Sigmoid colon (tissue), 7 donors: ENCODE measurements around the gene DTX4. TPM values are rescaled to one million over a fixed set of nuclear protein-coding genes. Genes with fewer than 3 reads are reported as not detected.
A peak's percentile ranks its signal among the peaks of the same experiment; 100 is the strongest.

ENCODE experiments used
- DNase-seq: peaks from one replicate; pipeline ENCODE4 v3.0.0-alpha.2; 2019
- H3K27ac ChIP-seq, 4 donors: fragments of 200-600 bp; sonication (generic); one replicate each; pipeline ENCODE4 v1.5.1; 2016 to 2019; ENCODE audit warnings: mild to moderate bottlenecking in 1 of 4
- H3K27me3 ChIP-seq, 3 donors: fragments of 200-600 bp; sonication (generic); one replicate each; pipeline ENCODE4 v1.5.1; 2019; ENCODE audit warnings: mild to moderate bottlenecking in 1 of 3
- H3K36me3 ChIP-seq, 4 donors: fragments of 200-600 bp; sonication (generic); one replicate each; pipeline ENCODE4 v1.5.1; 2016 to 2019
- H3K4me1 ChIP-seq, 4 donors: fragments of 200-600 bp; sonication (generic); one replicate each; pipeline ENCODE4 v1.5.1; 2017 to 2019
- H3K4me3 ChIP-seq, 4 donors: fragments of 200-600 bp; sonication (generic); one replicate each; pipeline ENCODE4 v1.5.1; 2017 to 2019; ENCODE audit warnings: mild to moderate bottlenecking in 2 of 4, moderate library complexity in 1 of 4
- H3K9me3 ChIP-seq, 4 donors: fragments of 200-600 bp in 3 of 4; sonication (generic) in 3 of 4; one replicate each; pipeline versions ENCODE4 v1.5.1 to v1.6.1; 2013 to 2019
- EP300 ChIP-seq, 4 donors: sonication (generic); formaldehyde crosslinking; IDR thresholded peaks; one replicate each; pipeline ENCODE4 v1.6.1; 2017; ENCODE audit warnings: antibody characterized with exemption in 4 of 4
- POLR2A ChIP-seq, 2 donors: fragments of 450-650 bp; IDR thresholded peaks; one replicate each; pipeline ENCODE4 v1.6.1; 2016; ENCODE audit warnings: antibody characterized with exemption in 2 of 2, mild to moderate bottlenecking in 2 of 2, moderate library complexity in 2 of 2
- POLR2AphosphoS5 ChIP-seq, 4 donors: sonication (generic); formaldehyde crosslinking; IDR thresholded peaks; one replicate each; pipeline ENCODE4 v1.6.1; 2017; ENCODE audit warnings: antibody characterized with exemption in 4 of 4
- WGBS, 2 donors: extraction: QIAGEN DNeasy Blood & Tissue Kit; methylation state at CpG; one replicate each; pipeline ENCODE4 v1.1.7; 2013; 5-methylcytosine and 5-hydroxymethylcytosine counted together
- intact Hi-C: fragments of 100-400 bp; cut with DNase I; formaldehyde crosslinking; loops from one replicate; pipeline ENCODE4 v1.15.1; 2023
- polyA plus RNA-seq, 3 donors: library from polyadenylated mRNA; stranded (reverse); fragments of 200-250 nt; gene quantifications; one replicate each; pipeline ENCODE4 v1.2.3, GENCODE V29; 2013
- total RNA-seq, 4 donors: library from RNA; depleted of rRNA; stranded (reverse); fragments of >200 nt; gene quantifications; one replicate each; pipeline ENCODE4 v1.1.0, GENCODE V29; 2016
- TF ChIP-seq, protein P1 (sequence below), 4 experiments: fragments of 450-650 bp in 3 of 4; fragments of 200-600 bp in 1 of 4; IDR thresholded peaks; one replicate each; pipeline ENCODE4 v1.5.1; 2016 to 2019; ENCODE audit warnings: antibody characterized with exemption in 4 of 4, mild to moderate bottlenecking in 3 of 4, moderate library complexity in 2 of 4
- donor health status: healthy with polysubstance abuse.
- donor health status: Bipolar disorder and iron deficiency.
- donor health status: healthy.

Gene DTX4
- total and polyA plus RNA-seq, 7 donors: 3.5 to 29.0 (median 7.8) TPM

GRCh38 chr11:59192446-59193020, 20.6 kb downstream of the DTX4 start:
- TF ChIP-seq POLR2A (IDR thresholded peaks at IDR 0.05) (no peak), POLR2AphosphoS5 (IDR thresholded peaks at IDR 0.05) (no peak), EP300 (IDR thresholded peaks at IDR 0.05) (no peak)
- TF ChIP-seq, protein P1, sequence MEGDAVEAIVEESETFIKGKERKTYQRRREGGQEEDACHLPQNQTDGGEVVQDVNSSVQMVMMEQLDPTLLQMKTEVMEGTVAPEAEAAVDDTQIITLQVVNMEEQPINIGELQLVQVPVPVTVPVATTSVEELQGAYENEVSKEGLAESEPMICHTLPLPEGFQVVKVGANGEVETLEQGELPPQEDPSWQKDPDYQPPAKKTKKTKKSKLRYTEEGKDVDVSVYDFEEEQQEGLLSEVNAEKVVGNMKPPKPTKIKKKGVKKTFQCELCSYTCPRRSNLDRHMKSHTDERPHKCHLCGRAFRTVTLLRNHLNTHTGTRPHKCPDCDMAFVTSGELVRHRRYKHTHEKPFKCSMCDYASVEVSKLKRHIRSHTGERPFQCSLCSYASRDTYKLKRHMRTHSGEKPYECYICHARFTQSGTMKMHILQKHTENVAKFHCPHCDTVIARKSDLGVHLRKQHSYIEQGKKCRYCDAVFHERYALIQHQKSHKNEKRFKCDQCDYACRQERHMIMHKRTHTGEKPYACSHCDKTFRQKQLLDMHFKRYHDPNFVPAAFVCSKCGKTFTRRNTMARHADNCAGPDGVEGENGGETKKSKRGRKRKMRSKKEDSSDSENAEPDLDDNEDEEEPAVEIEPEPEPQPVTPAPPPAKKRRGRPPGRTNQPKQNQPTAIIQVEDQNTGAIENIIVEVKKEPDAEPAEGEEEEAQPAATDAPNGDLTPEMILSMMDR (IDR thresholded peaks at IDR 0.05): no peak
- intact Hi-C loops: no loop called here
- no peaks in the 10 kb centered on the region for H3K9me3 ChIP-seq
- H3K27me3 ChIP-seq: no peaks in the 10 kb centered on the region
- DNase-seq: no peak
- H3K4me1 ChIP-seq: peaks cover 0 to 4% (median 0%) of the 10 kb centered on the region in 4 donors
- 82 to 92% methylated on average over 4 of the region's 4 CpGs for WGBS, 2 donors
- no peak overlapping the region for H3K27ac ChIP-seq
- H3K4me3 ChIP-seq: no peak overlapping the region
- peaks cover 0 to 20% (median 2%) of the 10 kb centered on the region in 4 donors for H3K36me3 ChIP-seq

- TF ChIP-seq POLR2A (IDR thresholded peaks at IDR 0.05) (no peak), EP300 (IDR thresholded peaks at IDR 0.05) (no peak), POLR2AphosphoS5 (IDR thresholded peaks at IDR 0.05) (no peak)
- TF ChIP-seq, protein P1 (IDR thresholded peaks at IDR 0.05): no peak
These were observed 21.7 kb downstream of the DTX4 start for GRCh38 chr11:59193587-59194130.

DNA sequence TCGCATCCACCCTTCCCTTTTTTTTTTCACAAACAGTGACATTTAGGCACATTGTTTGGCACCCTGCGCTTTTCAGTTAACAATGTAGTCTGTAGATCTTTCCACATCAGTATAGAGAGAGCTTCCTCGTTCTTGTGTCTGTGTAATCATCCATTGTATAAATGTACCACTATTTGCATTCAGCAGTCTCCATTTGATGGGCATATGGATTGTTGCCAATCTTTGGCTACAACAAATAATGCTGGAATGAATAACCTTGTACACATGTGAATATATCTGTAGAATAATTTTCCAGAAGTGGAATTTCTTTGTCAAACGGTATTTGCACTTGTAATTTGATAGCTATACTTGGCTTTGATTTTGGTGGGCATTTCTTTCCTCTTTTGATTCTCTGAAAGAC, 23.7 kb downstream of the DTX4 start:
- TF ChIP-seq POLR2A (IDR thresholded peaks at IDR 0.05) (no peak), POLR2AphosphoS5 (IDR thresholded peaks at IDR 0.05) (no peak), EP300 (IDR thresholded peaks at IDR 0.05) (no peak)
- TF ChIP-seq, protein P1 (IDR thresholded peaks at IDR 0.05): no peak
- Histone ChIP-seq H3K4me1 (peaks cover 0 to 9% (median 4%) of the 10 kb centered on the region in 4 donors), H3K36me3 (peaks cover 0 to 26% (median 2%) of the 10 kb centered on the region in 4 donors), H3K27me3 (no peaks in the 10 kb centered on the region), H3K27ac (no peak overlapping the region), H3K9me3 (no peaks in the 10 kb centered on the region), H3K4me3 (no peak overlapping the region)
- intact Hi-C loops: no loop called here
- 69 to 82% methylated on average over 4 of the region's 4 CpGs for WGBS, 2 donors
- DNase-seq: no peak

More at GRCh38 chr11:59193587-59194130, 21.7 kb downstream of the DTX4 start:
- WGBS, 2 donors: 88 to 89% methylated on average over 10 of the region's 10 CpGs
- H3K9me3 ChIP-seq: no peaks in the 10 kb centered on the region
- H3K4me1 ChIP-seq: peaks cover 0 to 9% (median 5%) of the 10 kb centered on the region in 4 donors
- no peak for DNase-seq
- H3K36me3 ChIP-seq: peaks cover 0 to 20% (median 2%) of the 10 kb centered on the region in 4 donors
- no peaks in the 10 kb centered on the region for H3K27me3 ChIP-seq
- no peak overlapping the region for H3K27ac ChIP-seq
- intact Hi-C loops: no loop called here
- no peak overlapping the region for H3K4me3 ChIP-seq

DNA sequence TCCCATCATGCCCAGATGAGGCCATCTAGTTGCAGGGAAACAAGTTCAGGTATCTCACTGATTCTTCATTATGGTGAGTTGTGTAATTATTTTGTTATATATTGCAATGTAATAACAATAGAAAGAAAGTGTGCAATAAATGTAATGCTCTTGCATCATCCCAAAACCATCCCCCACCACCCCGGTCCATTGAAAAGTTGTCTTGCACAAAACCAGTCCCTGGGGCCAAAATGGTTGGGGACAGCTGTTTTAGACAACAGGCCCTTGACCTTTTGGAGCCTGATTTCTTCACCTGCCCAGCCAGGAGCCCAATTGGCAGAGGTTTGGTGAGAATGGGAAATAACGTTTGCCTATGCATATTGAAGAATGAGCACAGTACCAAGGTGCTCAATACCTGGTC, 24.8 kb downstream of the DTX4 start:
- intact Hi-C loops: no loop called here
- no peak overlapping the region for H3K27ac ChIP-seq
- H3K36me3 ChIP-seq: peaks cover 0 to 22% (median 1%) of the 10 kb centered on the region in 4 donors
- no peak for DNase-seq
- TF ChIP-seq POLR2AphosphoS5 (IDR thresholded peaks at IDR 0.05) (no peak), POLR2A (IDR thresholded peaks at IDR 0.05) (no peak)
- no peaks in the 10 kb centered on the region for H3K9me3 ChIP-seq
- 75 to 88% methylated on average over 2 of the region's 2 CpGs for WGBS, 2 donors
- peaks cover 0 to 9% (median 4%) of the 10 kb centered on the region in 4 donors for H3K4me1 ChIP-seq
- H3K27me3 ChIP-seq: no peaks in the 10 kb centered on the region
- no peak overlapping the region for H3K4me3 ChIP-seq

DNA sequence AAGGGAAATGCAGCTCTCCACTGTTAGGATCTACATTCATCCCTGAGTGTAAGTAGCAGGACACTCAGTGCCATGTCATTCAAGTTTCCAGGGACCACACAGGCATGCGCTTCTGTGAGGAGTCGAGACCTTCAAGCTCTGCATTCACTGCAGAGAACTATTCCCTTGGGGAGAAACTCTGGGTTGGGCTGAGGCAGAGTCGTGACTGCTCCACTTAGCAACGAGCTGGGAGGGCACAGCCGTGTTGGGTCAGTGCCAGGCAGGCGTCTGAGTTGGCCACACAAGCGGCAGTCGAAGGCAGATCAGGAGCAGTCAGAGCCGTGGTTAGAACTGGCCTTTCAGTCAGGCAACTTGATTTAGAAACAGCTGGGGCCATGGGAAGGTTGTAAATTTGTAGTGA, 26.1 kb downstream of the DTX4 start:
- no peak overlapping the region for H3K27ac ChIP-seq
- H3K4me3 ChIP-seq: no peak overlapping the region
- TF ChIP-seq POLR2A (IDR thresholded peaks at IDR 0.05) (no peak), EP300 (IDR thresholded peaks at IDR 0.05) (no peak), POLR2AphosphoS5 (IDR thresholded peaks at IDR 0.05) (no peak)
- TF ChIP-seq, protein P1 (IDR thresholded peaks at IDR 0.05): no peak
- no peaks in the 10 kb centered on the region for H3K27me3 ChIP-seq
- DNase-seq: peak; percentile 80
- peaks cover 0 to 9% (median 4%) of the 10 kb centered on the region in 4 donors for H3K4me1 ChIP-seq
- H3K9me3 ChIP-seq: no peaks in the 10 kb centered on the region
- intact Hi-C loops: no loop called here
- H3K36me3 ChIP-seq: peaks cover 0 to 21% (median 0%) of the 10 kb centered on the region in 4 donors
- WGBS, 2 donors: 36% methylated on average over 9 of the region's 9 CpGs
